Measurements from ENCODE around the gene DEFB112.

DNA sequence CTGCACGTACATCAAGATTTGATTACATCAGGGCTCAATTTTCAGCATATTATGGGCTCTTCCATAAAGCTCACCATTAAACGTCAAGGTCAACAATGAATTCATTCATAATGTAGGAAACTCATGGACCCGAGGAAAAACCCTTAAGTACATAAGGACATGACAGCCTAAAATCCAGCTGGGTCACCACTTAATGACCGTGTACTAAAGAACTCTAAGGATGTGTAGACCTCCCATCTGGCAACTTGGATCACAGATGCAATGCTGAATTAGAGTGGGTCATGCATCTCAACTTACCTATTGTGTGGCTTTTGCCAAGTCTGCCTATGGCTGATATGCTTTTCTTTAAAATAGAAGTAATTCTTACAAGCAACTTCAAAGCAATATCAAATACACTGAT is 26.7 kb upstream of the DEFB112 start:
- TF ChIP-seq EZH2 (IDR thresholded peaks at IDR 0.05; ENCODE audit: borderline replicate concordance, low read depth, low read length, severe bottlenecking) (no peak), CTCF (IDR thresholded peaks at IDR 0.05; ENCODE audit: borderline replicate concordance, extremely low read depth, low read length, poor library complexity, severe bottlenecking) (no peak)
